Heart right ventricle (tissue), 16 donors: ENCODE data around the gene DGKI. TPM values are rescaled to one million over a fixed set of nuclear protein-coding genes. Genes with fewer than 3 reads are reported as not detected.

Experiments
- ATAC-seq, 8 donors: fragments of 200-7000 bp; cut with Tn5 transposase; one replicate each; pipeline ENCODE4 v1.9.1; 2020; ENCODE audit warnings: mild to moderate bottlenecking in 8 of 8, moderate library complexity in 8 of 8, moderate number of reproducible peaks in 1 of 8
- DNase-seq, 2 donors: peaks; one replicate each; pipeline ENCODE4 v3.0.0-alpha.2; 2020
- H3K27ac ChIP-seq, 10 donors: fragments of 200-600 bp; sonication (generic) in 2 of 10; one replicate each; pipeline versions ENCODE4 v1.5.0 to v1.8.0; 2020 to 2022; ENCODE audit warnings: mild to moderate bottlenecking in 3 of 10
- H3K27me3 ChIP-seq, 7 donors: fragments of 200-600 bp; one replicate each; pipeline ENCODE4 v1.8.0; 2021 to 2022; ENCODE audit warnings: mild to moderate bottlenecking in 2 of 7
- H3K36me3 ChIP-seq, 9 donors: fragments of 200-600 bp; sonication (generic) in 1 of 9; one replicate each; pipeline versions ENCODE4 v1.5.0 to v1.8.0; 2020 to 2022; ENCODE audit warnings: mild to moderate bottlenecking in 2 of 9
- H3K4me1 ChIP-seq, 9 donors: fragments of 200-600 bp; sonication (generic) in 1 of 9; one replicate each; pipeline versions ENCODE4 v1.5.0 to v1.8.0; 2020 to 2022; ENCODE audit warnings: mild to moderate bottlenecking in 4 of 9
- H3K4me3 ChIP-seq, 10 donors: fragments of 200-600 bp; sonication (generic) in 2 of 10; one replicate each; pipeline versions ENCODE4 v1.5.0 to v1.8.0; 2020 to 2022; ENCODE audit warnings: mild to moderate bottlenecking in 7 of 10, moderate library complexity in 2 of 10
- H3K9me3 ChIP-seq, 11 donors: fragments of 200-600 bp in 10 of 11; sonication (generic) in 2 of 11; one replicate each; pipeline versions ENCODE4 v1.5.0 to v1.8.0; 2013 to 2022; ENCODE audit warnings: mild to moderate bottlenecking in 2 of 11, control low read depth in 1 of 11, moderate library complexity in 1 of 11
- WGBS, 2 donors: extraction: QIAGEN DNeasy Blood & Tissue Kit; methylation state at CpG; one replicate each; pipeline ENCODE4 v1.1.7; 2013; ENCODE audit warnings: inconsistent platforms in 1 of 2; 5-methylcytosine and 5-hydroxymethylcytosine counted together
- intact Hi-C, 10 donors: fragments of 100-400 bp; cut with DNase I; formaldehyde crosslinking; loops; one replicate each; pipeline versions ENCODE4 v1.11.1 to v1.14.2; 2022
- polyA plus RNA-seq, 2 donors: library from polyadenylated mRNA; stranded (reverse); fragments of 200-250 nt; gene quantifications; one replicate each; pipeline ENCODE4 v1.2.3, GENCODE V29; 2013
- total RNA-seq, 10 donors: library from RNA; stranded (reverse); fragmentation: NEBNext Ultra II Directional in 3 of 10; extraction: Animal tissue kit (Norgen Biotek cat#: 25700) in 3 of 10; gene quantifications; one replicate each; pipeline versions ENCODE4 v1.2.1 to v1.2.4, GENCODE V29; 2021 to 2023
- TF ChIP-seq, protein P1 (sequence below), 9 donors: fragments of 200-600 bp; sonication (generic) in 2 of 9; IDR thresholded peaks; one replicate each; pipeline versions ENCODE4 v1.5.0 to v1.8.0; 2021 to 2022; ENCODE audit warnings: antibody characterized with exemption in 9 of 9, mild to moderate bottlenecking in 5 of 9, moderate library complexity in 1 of 9
- donor health status: Arrhythmogenic right ventricular cardiomyopathy.
- donor health status: ischemic (EF 13 %, LVEDD 7.1; RV severe dilation, severe dysfunction).
- donor health status: healthy with polysubstance abuse.
- donor health status: DM: no; HTN: yes; CAD: no.
- donor health status: DM: no; HTN: no; CAD: no.
- donor health status: ischemic (EF 25% LVEDD 6.9; RV normal size, moderate dysfunction).
- donor health status: ischemic (EF 25% LVEDD 5.7; RV mildly dilated, moderate dysfunction).
- donor health status: healthy.
- donor health status: DM: yes; HTN: yes; CAD: no.
- donor health status: Ischemic cardiomyopathy.
- donor health status: ischemic (EF 35%, LVEDD 5.7; RV mildly dilated, moderate dysfunction).
- donor health status: nonischemic (EF 11% LVEDD 7.7; RV severe dilation, severe dysfunction).
- donor health status: DM: yes; HTN: yes; CAD: no.
- donor health status: PGD.
- donor health status: ischemic (EF 29% LVEDD 5.4; RV normal size, mild dysfunction).
- donor health status: nonischemic (EF 23%, LVEDD 6.1; RV moderate dilation, normal function).

The DGKI gene
- total and polyA plus RNA-seq, 12 donors, result 0.16 to 2.6 (median 1.2) TPM

DNA sequence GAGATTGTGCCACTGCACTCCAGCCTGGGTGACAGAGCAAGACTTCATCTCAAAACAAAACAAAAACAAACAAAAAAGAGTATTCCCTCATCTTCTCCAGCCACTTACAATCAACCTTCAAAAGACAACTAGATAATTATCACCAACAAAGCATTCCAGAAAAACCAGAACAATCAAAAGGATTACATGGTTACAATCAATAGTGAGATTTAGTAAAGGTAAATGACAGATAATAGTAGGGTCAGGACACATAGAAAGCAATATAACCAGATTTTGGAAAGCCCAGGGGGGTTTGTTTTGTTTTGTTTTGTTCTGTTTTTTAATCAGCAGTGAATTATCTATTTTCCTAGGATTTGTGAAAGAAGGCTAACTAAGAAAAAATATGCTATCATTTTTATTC lies 412.2 kb downstream of the DGKI start:
- no peak for ATAC-seq
- no peaks in the 10 kb centered on the region for H3K36me3 ChIP-seq
- intact Hi-C loops, result no loop called here
- H3K27me3 ChIP-seq, result no peaks in the 10 kb centered on the region
- H3K9me3 ChIP-seq, result no peaks in the 10 kb centered on the region
- DNase-seq, result no peak
- H3K27ac ChIP-seq, result no peak overlapping the region
- H3K4me1 ChIP-seq, result peaks cover 0 to under 1% (median 0%) of the 10 kb centered on the region in 9 donors
- no peak overlapping the region for H3K4me3 ChIP-seq
- TF ChIP-seq, protein P1, sequence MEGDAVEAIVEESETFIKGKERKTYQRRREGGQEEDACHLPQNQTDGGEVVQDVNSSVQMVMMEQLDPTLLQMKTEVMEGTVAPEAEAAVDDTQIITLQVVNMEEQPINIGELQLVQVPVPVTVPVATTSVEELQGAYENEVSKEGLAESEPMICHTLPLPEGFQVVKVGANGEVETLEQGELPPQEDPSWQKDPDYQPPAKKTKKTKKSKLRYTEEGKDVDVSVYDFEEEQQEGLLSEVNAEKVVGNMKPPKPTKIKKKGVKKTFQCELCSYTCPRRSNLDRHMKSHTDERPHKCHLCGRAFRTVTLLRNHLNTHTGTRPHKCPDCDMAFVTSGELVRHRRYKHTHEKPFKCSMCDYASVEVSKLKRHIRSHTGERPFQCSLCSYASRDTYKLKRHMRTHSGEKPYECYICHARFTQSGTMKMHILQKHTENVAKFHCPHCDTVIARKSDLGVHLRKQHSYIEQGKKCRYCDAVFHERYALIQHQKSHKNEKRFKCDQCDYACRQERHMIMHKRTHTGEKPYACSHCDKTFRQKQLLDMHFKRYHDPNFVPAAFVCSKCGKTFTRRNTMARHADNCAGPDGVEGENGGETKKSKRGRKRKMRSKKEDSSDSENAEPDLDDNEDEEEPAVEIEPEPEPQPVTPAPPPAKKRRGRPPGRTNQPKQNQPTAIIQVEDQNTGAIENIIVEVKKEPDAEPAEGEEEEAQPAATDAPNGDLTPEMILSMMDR (IDR thresholded peaks at IDR 0.05), result no peak

DNA sequence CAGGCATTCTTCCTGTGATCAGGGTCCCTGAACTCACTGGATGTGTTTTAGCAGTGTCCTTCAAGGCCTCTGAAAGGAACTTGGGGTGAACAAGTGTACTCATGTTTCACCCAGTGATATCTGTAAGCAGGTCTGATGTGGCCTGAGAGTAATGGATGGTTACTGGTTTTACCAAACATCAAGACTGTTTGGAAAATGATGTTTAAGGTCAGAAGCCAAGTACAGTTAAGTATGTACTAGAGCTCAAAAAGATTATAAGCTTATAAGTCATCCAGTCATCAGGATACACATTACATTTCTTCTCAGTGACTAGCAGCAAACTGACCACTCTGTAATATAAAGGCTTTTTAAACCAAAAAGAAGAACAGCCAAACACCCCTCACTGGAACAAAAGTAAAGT lies 423.5 kb downstream of the DGKI start:
- intact Hi-C loops, result no loop called here

DNA sequence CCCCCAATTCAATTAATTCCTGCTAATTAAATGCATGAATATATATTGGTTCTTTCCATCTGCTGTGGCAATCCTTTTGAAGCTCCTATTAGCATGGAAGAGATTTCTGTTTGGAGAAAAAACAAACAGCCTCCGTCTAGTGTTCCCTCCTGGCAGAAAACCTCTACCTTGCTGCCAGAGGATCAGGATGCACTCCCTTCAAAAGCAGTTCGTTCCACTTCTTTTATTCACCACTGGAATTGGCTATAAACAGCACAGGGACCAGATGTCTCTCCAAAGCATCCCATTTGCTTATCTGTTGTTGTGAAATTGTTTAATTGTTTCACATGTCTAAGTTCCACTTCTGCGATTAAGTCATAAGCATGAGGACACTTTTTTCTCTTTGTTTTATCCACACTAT lies 425.4 kb downstream of the DGKI start:
- no peaks in the 10 kb centered on the region for H3K36me3 ChIP-seq
- no peaks in the 10 kb centered on the region for H3K27me3 ChIP-seq
- no peak for DNase-seq
- TF ChIP-seq, protein P1 (IDR thresholded peaks at IDR 0.05), result no peak
- no peak overlapping the region for H3K27ac ChIP-seq
- peaks cover 0 to 9% (median 0%) of the 10 kb centered on the region in 9 donors for H3K4me1 ChIP-seq
- ATAC-seq, result peak in 3 of 8 donors; percentile 54 to 76 (median 58)
- intact Hi-C loops, result no loop called here
- peaks cover 0 to 10% (median 0%) of the 10 kb centered on the region in 11 donors for H3K9me3 ChIP-seq
- no peak overlapping the region for H3K4me3 ChIP-seq
- 36 to 38% methylated on average over 3 of the region's 3 CpGs for WGBS, 2 donors

More for the DNA sequence above, 423.5 kb downstream of the DGKI start:
- DNase-seq (no peak), ATAC-seq (no peak)
- TF ChIP-seq, protein P1 (IDR thresholded peaks at IDR 0.05), result no peak
- H3K4me3 ChIP-seq, result no peak overlapping the region
- H3K27me3 ChIP-seq, result no peaks in the 10 kb centered on the region
- H3K27ac ChIP-seq, result no peak overlapping the region
- peaks cover 0 to 10% (median 0%) of the 10 kb centered on the region in 11 donors for H3K9me3 ChIP-seq
- peaks cover 0 to 9% (median 0%) of the 10 kb centered on the region in 9 donors for H3K4me1 ChIP-seq
- no peaks in the 10 kb centered on the region for H3K36me3 ChIP-seq

DNA sequence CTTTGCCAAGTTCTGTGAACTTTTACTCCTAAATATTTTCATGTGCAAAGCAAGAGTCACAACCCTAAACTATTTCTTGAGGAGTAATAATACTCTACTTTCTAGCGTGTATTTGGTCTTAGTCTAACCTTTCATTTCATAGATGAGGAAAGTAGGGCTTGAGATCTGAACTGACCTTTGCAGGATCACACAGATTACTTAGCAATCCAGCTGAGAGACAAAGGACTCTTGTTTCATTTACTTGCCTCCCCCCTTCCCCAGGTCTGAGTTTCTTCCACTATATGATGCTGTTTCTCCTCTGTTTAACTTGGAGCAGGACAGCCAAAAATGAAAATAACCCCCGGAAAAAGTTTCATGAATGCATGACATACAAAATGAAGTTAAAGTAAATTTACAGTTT lies 427.9 kb downstream of the DGKI start:
- no peak overlapping the region for H3K27ac ChIP-seq
- no peaks in the 10 kb centered on the region for H3K27me3 ChIP-seq
- no peak for ATAC-seq
- intact Hi-C loops, result no loop called here
- WGBS, 2 donors, result 57 to 72% methylated on average over 2 of the region's 2 CpGs
- peaks cover 0 to 9% (median 0%) of the 10 kb centered on the region in 9 donors for H3K4me1 ChIP-seq
- no peak for DNase-seq
- H3K4me3 ChIP-seq, result no peak overlapping the region
- TF ChIP-seq, protein P1 (IDR thresholded peaks at IDR 0.05), result no peak
- H3K9me3 ChIP-seq, result no peaks in the 10 kb centered on the region
- H3K36me3 ChIP-seq, result no peaks in the 10 kb centered on the region
